K562 (cell line): Measurements from ENCODE around the gene OSBPL10. TPM values are rescaled to one million over a fixed set of nuclear protein-coding genes. Genes with fewer than 3 reads are reported as not detected.

Experiments used
- ATAC-seq: fragments of 200-7000 bp; cut with Tn5 transposase; 3 replicates; pipeline ENCODE4 v1.9.1; 2020; ENCODE audit warnings: moderate library complexity
- BruUV-seq: library from RNA; stranded (reverse); fragments of 400-500 nt; replicated peaks from 2 replicates; lab custom pipeline; 2021; lab: Mats Ljungman, UMichigan
- CTCF ChIA-PET: fragments of 300-600 bp; formaldehyde crosslinking; extraction: SDS; loops from one replicate; lab custom pipeline; 2021; ENCODE audit warnings: low intra/inter-chr PET ratio; lab: Yijun Ruan, JAX
- POLR2A ChIA-PET: fragments of 300-600, 350-650 bp; sonication (Branson Sonifier 250); formaldehyde crosslinking; extraction: SDS; loops from one replicate; lab custom pipeline; 2021; ENCODE audit warnings: antibody characterized with exemption, inconsistent platforms; lab: Yijun Ruan, JAX
- DNase-seq, 4 experiments: peaks; one replicate each; pipeline versions ENCODE4 v3.0.0 to v3.0.0-alpha.2; 2011 to 2018; ENCODE audit warnings: low spot score in 3 of 4, mixed read lengths in 3 of 4; ENCODE audit errors: extremely low read depth in 1 of 4
- FAIRE-seq: peaks from 2 replicates; lab custom pipeline; 2011; peaks lifted over from hg19 to GRCh38; lab: Jason Lieb, UNC
- H2AFZ ChIP-seq: 2 replicates; pipeline ENCODE4 v1.6.0; 2011; ENCODE audit warnings: low read depth, low read length, control low read depth, inconsistent platforms
- H3K27ac ChIP-seq: fragments of 200-600 bp; 3 replicates; pipeline ENCODE4 v1.8.0; 2011; ENCODE audit warnings: low read depth, mild to moderate bottlenecking, control low read depth, inconsistent platforms, low read length, moderate library complexity, mixed read lengths; ENCODE audit errors: extremely low read depth
- H3K27me3 ChIP-seq, 2 experiments: fragments of 300-600 bp in 1 of 2; 2 replicates in 1 of 2; 3 replicates in 1 of 2; pipeline versions ENCODE4 v1.6.0 to v1.8.0; 2011; ENCODE audit warnings: inconsistent platforms in 2 of 2, low read length in 2 of 2, mild to moderate bottlenecking in 1 of 2, mixed read lengths in 1 of 2, moderate library complexity in 1 of 2; ENCODE audit not compliant: control insufficient read depth in 2 of 2, insufficient read depth in 2 of 2
- H3K36me3 ChIP-seq: fragments of 300-600 bp; 3 replicates; pipeline ENCODE4 v1.8.0; 2011; ENCODE audit warnings: mild to moderate bottlenecking, low read length, inconsistent platforms; ENCODE audit not compliant: control insufficient read depth, insufficient read depth
- H3K4me1 ChIP-seq, 2 experiments: fragments of 200-600 bp in 1 of 2; replicated peaks in 1 of 2; 2 replicates in 1 of 2; 3 replicates in 1 of 2; pipeline versions ENCODE4 v1.5.1 to v1.8.0; 2011; ENCODE audit warnings: inconsistent platforms in 2 of 2, low read length in 2 of 2, mild to moderate bottlenecking in 1 of 2, mixed read lengths in 1 of 2, moderate library complexity in 1 of 2; ENCODE audit not compliant: control insufficient read depth in 2 of 2, insufficient read depth in 2 of 2
- H3K4me2 ChIP-seq: 2 replicates; pipeline ENCODE4 v1.6.1; 2011; ENCODE audit warnings: low read length, control low read depth, inconsistent platforms, mixed read lengths; ENCODE audit not compliant: insufficient read depth
- H3K4me3 ChIP-seq: fragments of 200-600 bp; sonication (generic), shearing (Covaris generic); 2 replicates; pipeline ENCODE4 v1.5.1; 2016; ENCODE audit warnings: control low read depth, inconsistent platforms
- H3K79me2 ChIP-seq: fragments of 200-600 bp; 3 replicates; pipeline ENCODE4 v1.8.0; 2011; ENCODE audit warnings: low read length, inconsistent platforms; ENCODE audit not compliant: control insufficient read depth, insufficient read depth
- H3K9ac ChIP-seq, 2 experiments: 2 replicates each; pipeline versions ENCODE4 v1.6.0 to v1.6.1; 2011; ENCODE audit warnings: low read depth in 2 of 2, low read length in 2 of 2, control low read depth in 1 of 2, inconsistent platforms in 1 of 2, mild to moderate bottlenecking in 1 of 2, mixed read lengths in 1 of 2; ENCODE audit not compliant: insufficient read depth in 1 of 2
- H3K9me1 ChIP-seq: one replicate; pipeline ENCODE4 v1.6.0; 2011; ENCODE audit warnings: inconsistent platforms, mild to moderate bottlenecking, low read length, moderate library complexity; ENCODE audit not compliant: control insufficient read depth, insufficient read depth
- H3K9me3 ChIP-seq: replicated peaks from 2 replicates; pipeline ENCODE4 v1.5.1; 2011; ENCODE audit warnings: low read depth, low read length, inconsistent platforms; ENCODE audit not compliant: control insufficient read depth, insufficient read depth
- H4K20me1 ChIP-seq: replicated peaks from 2 replicates; pipeline ENCODE4 v1.6.1; 2011; ENCODE audit warnings: low read length, inconsistent platforms, mixed read lengths; ENCODE audit not compliant: control insufficient read depth, insufficient read depth
- MAFG ChIP-seq: fragments of 450-650 bp; conservative IDR thresholded peaks from 2 replicates; pipeline ENCODE4 v1.6.1; 2016; ENCODE audit warnings: missing genetic modification characterization, missing compliant biosample characterization
- WGBS: fragments of 100-300 bp; shearing (Covaris generic); methylation state at CpG from one replicate; pipeline ENCODE4 v1.1.6; 2016; ENCODE audit warnings: low coverage, mixed read lengths; ENCODE audit not compliant: insufficient coverage; ENCODE audit errors: missing lambda C conversion rate; 5-methylcytosine and 5-hydroxymethylcytosine counted together
- in situ Hi-C: fragments of 300-500 bp; cut with MboI; formaldehyde crosslinking; loops from 4 replicates; pipeline ENCODE4 v1.15.0; 2018; ENCODE audit warnings: inconsistent platforms, mixed read lengths
- intact Hi-C: fragments of 100-400 bp; cut with micrococcal nuclease; formaldehyde crosslinking; loops from 2 replicates; pipeline ENCODE4 v1.14.2; 2022
- polyA plus RNA-seq, 8 experiments: library from polyadenylated mRNA; depleted of rRNA in 4 of 8; stranded (reverse) in 5 of 8; unstranded in 3 of 8; fragments of >200 nt; fragmentation: Nextera tagmentation in 2 of 8; fragmentation: Illumina TruSeq in 1 of 8; extraction: Ambion mirVana in 2 of 8; extraction: Trizol in 1 of 8; gene quantifications; 2 replicates each; pipeline versions ENCODE4 v1.2.1 to v1.2.3, GENCODE V29; 2011 to 2014; ENCODE audit warnings: inconsistent platforms in 1 of 8, missing spikeins in 1 of 8
- total RNA-seq, 7 experiments: library from RNA; depleted of rRNA in 6 of 7; stranded (reverse); fragments of >200 nt in 6 of 7; fragmentation: Illumina TruSeq in 2 of 7; extraction: Trizol in 2 of 7; gene quantifications; 2 replicates each; pipeline versions ENCODE4 v1.2.1 to v1.2.3, GENCODE V29; 2011 to 2021; ENCODE audit warnings: low replicate concordance in 1 of 7
- TF ChIP-seq, protein P1 (sequence below): sonication (generic); formaldehyde crosslinking; IDR thresholded peaks from 2 replicates; pipeline ENCODE4 v1.4.0; 2020; ENCODE audit warnings: mild to moderate bottlenecking, missing genetic modification reagents

OSBPL10 gene
- total and polyA plus RNA-seq, 9 of the 15 experiments (the other 6 are each of a cell fraction or from before 2014, with no cell fraction given), result 0.03 to 0.19 (median 0.14) TPM; not detected in 2

DNA sequence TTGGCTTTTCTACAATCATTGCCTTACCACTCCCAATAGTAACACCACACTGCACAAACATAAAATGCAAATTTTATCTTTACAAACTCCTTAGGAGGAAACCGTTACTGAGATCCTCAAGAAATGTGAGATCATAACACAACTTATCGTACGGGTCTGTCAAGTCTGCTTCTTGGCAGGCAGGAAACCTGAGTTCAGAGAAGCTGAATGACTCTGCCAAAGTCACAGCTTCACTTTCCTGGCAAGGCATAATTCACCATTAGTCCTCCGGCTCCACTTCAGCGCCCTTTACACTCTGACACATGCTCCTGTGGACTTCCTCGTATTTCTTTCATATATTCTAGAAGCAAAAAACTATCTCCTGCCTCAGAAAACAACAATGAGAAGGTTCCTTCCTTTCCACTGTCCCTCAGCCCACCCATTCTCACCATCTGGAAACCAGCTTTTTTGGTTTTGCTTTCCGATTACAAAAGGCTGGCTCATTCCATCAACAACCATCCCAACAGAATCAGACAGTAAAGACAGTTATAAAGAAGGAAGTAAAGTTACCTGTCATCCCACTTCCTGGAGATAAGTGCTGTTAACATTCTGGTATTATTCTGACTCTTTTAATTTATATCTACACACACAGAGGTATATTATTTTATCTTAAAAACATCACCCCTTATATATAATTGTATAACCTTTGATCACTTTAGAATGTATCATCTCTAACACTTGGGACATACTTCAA, 225.0 kb downstream of the OSBPL10 start:
- Histone ChIP-seq H3K4me1 (no peaks in the 10 kb centered on the region), H3K4me3 (no peak overlapping the region), H3K27ac (no peak overlapping the region), H3K9ac (no peak overlapping the region), H2AFZ (no peak overlapping the region), H3K79me2 (no peaks in the 10 kb centered on the region)
- intact Hi-C loops, result no loop called here
- no peak for DNase-seq
- FAIRE-seq, result no peak
- CTCF ChIA-PET, result interaction anchor here (0.6 kb wide), 1 partner anchor 9 kb away, joined by 4 read pairs; no protein-coding TSS in a partner anchor
- no TSS peak for BruUV-seq
- TF ChIP-seq, protein P1, sequence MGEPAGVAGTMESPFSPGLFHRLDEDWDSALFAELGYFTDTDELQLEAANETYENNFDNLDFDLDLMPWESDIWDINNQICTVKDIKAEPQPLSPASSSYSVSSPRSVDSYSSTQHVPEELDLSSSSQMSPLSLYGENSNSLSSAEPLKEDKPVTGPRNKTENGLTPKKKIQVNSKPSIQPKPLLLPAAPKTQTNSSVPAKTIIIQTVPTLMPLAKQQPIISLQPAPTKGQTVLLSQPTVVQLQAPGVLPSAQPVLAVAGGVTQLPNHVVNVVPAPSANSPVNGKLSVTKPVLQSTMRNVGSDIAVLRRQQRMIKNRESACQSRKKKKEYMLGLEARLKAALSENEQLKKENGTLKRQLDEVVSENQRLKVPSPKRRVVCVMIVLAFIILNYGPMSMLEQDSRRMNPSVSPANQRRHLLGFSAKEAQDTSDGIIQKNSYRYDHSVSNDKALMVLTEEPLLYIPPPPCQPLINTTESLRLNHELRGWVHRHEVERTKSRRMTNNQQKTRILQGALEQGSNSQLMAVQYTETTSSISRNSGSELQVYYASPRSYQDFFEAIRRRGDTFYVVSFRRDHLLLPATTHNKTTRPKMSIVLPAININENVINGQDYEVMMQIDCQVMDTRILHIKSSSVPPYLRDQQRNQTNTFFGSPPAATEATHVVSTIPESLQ (CRISPR knock-in tag), result no peak
- no peak for TF ChIP-seq MAFG (tag)
- TF ChIP-seq, all 486 proteins: peak for 0
- 3% methylated on average over 7 of the region's 7 CpGs for WGBS
- Histone ChIP-seq H4K20me1 (no peaks in the 10 kb centered on the region), H3K9me3 (no peaks in the 10 kb centered on the region), H3K9me1 (no peaks in the 10 kb centered on the region), H3K4me2 (no peak overlapping the region), H3K27me3 (peaks cover 2 to 4% of the 10 kb centered on the region in 2 experiments; a peak in 2 of 5 replicates), H3K36me3 (no peaks in the 10 kb centered on the region)
- POLR2A ChIA-PET, result interaction anchor here (0.7 to 0.9 kb wide), 2 partner anchors 9 to 10 kb away, joined by 3 to 5 read pairs; no protein-coding TSS in a partner anchor
- in situ Hi-C loops, result loop anchor here (25.0 kb wide), 1 partner anchor 969 kb away; no protein-coding TSS in a partner anchor
- ATAC-seq, result no peak
